GM18519 (cell line): ENCODE results near the gene CNMD.

Source experiments
- ATAC-seq: cut with Tn5 transposase; IDR thresholded peaks from one replicate; pipeline ENCODE4 v1.9.1; 2021; ENCODE audit warnings: mild to moderate bottlenecking, moderate library complexity; ENCODE audit not compliant: unreplicated experiment, low FRiP score

Gene CNMD

DNA sequence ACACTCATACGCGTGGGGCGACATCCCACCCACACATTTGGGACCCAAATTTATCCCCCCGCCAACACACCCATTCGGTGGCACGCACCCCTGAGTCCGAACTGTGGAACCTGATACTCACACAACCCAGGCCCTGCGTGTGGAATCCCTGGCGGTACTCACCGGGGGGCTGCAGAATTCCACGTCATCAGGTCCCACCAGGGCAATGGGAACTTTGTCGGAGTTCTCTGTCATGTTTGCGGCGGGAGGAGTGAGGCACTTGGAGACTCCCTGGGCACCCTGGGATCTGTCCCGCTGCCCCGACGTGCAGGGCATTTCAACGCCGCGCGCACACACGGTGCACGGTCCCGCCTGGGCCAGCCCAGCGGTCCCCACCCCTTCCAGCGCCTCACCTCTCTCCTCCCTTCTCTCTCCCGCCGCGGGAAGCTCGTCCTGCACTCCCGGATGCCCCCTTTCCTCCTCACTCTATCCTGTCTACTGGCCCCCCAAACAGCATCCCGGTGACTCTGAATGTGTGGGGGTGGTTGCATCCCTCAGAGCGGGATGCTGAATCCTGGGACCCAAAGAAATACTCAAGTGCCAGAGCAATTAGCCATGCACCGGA, at the start of gene CNMD:
Gene CNMD, minus strand, starts transcription at position 353 of the 604 bp plus-strand sequence. Its CDS starts 119 bp downstream, at position 234.
- ATAC-seq = no peak

DNA sequence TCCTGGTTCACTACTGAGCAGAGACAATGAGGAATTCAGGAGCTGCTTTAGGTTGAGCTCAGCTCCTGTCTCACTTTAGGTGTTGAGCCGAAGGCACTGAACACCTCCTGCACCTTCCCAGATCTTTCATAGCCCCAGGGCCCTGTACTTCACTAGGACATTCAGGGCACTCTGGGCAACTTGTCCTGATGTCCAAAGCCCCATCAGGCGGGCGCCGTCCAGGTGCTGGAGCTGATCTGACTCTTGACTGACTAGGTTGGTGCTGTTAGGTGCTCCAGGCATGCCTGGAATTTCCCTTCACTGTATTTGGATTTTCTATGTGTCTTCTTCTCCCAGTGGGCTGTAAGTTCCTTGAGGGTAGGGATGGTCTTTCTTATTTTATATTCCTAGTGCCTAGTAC, 48.4 kb upstream of the CNMD start:
- no peak for ATAC-seq

DNA sequence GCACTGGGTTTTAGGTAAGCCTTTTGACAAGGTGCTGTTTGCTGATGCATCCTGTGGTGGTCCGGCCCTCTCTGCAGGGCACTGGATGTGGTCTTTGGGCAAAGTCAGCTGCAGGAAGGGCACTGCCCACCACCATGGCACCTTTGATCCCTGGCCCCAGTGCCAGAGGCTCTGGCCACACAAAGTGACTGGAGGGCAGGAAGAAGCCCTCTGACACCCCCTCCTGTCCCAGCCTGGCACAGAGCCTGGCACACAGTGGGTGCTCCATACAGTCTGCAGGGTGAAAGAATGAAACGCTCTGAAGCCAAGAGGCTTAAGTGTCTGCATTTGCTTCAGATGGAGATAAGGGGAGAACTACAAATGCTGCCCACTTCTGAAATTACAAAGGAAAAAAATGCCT, 47.6 kb upstream of the CNMD start:
- no peak for ATAC-seq

DNA sequence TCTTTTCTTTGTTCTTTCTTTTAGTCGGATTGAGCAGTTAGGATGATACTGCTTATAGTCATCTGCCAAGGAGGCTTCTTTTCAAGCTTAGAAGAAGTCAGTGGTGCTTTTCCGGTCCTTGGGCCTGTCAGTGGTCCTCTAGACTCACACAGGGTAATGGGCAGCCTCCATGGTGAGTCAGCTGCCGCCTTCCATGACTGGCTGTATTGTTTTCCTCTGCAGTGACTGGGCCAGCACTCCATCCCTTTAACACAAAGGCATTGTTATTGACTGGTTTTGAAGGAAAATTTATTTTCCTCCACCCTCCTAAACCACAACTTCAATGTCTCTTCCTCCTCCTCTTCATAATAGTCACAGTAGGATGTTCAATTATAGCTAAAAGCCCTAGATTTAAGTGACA, 47.1 kb upstream of the CNMD start:
- no peak for ATAC-seq

DNA sequence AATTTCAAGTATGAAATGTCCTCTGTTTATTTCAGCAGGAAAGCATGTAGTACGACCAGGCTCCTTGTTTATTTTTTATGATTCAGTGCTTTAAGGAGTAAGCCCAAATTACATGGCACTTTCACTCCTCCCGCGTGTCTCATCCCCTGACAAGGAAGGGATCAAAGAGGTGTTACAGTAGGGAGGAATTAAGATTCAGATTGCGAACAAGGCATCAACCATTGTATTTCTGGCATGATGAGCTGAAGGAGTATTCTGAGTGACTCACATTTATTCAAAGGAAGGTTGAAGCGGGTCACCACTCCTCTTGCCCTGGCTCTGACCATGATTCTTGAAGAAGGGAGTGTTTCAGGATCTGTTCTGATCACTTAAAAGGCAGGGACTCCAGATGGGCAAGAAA, 46.1 kb upstream of the CNMD start:
- ATAC-seq = no peak

DNA sequence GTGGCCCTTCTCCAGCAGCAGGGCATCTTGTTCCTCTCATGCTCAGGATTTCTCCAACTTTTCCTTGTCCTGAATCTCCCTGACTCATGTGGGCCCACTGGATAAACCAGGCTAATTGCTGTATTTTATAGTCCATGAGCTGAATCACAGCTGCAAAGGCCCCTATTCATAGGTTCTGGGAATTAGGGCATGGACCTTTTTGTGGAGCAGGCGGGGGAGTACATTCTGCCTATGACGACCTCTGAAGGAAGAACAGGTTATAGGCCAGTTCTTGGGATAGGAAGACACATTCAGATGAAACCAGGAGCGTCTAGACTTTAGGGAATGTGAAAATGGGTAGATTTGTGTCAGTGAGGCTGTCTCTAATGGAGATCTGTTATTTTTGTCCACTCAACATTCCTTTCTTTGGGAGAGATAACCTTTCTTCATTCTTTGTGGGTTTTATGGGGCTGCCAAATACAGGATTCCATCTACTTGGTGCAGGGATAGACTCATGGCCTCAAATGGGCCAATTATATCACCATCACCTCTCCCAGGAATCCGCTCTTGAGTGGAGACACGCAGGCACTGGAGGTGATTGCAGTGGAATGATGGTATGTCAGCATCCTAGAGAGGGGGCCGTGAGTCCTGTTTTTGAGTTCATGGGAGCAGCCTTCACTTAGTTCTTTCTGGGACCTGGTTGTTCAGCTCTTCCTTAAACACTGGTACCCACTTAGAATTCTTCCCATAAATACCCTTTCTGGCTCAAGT, 45.1 kb upstream of the CNMD start:
- no peak for ATAC-seq

DNA sequence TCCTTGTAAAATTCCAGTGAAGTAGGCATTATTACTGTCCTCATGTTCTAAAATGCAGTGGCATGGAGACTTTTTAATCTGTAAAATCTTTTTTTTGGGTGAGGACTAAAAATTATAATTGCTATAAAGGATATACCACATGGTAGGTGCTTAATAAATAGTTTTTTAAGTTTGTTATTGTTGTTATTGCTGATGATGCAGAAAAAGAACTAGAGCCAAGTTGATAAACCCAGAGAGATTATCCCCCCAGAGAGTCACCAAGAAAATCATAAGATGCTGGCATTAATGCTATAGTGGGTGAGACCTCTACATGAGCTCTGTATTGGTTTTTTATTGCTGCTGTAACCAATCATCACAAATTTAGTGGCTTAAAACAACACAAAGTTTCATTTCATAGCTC, 44.3 kb upstream of the CNMD start:
- no peak for ATAC-seq

DNA sequence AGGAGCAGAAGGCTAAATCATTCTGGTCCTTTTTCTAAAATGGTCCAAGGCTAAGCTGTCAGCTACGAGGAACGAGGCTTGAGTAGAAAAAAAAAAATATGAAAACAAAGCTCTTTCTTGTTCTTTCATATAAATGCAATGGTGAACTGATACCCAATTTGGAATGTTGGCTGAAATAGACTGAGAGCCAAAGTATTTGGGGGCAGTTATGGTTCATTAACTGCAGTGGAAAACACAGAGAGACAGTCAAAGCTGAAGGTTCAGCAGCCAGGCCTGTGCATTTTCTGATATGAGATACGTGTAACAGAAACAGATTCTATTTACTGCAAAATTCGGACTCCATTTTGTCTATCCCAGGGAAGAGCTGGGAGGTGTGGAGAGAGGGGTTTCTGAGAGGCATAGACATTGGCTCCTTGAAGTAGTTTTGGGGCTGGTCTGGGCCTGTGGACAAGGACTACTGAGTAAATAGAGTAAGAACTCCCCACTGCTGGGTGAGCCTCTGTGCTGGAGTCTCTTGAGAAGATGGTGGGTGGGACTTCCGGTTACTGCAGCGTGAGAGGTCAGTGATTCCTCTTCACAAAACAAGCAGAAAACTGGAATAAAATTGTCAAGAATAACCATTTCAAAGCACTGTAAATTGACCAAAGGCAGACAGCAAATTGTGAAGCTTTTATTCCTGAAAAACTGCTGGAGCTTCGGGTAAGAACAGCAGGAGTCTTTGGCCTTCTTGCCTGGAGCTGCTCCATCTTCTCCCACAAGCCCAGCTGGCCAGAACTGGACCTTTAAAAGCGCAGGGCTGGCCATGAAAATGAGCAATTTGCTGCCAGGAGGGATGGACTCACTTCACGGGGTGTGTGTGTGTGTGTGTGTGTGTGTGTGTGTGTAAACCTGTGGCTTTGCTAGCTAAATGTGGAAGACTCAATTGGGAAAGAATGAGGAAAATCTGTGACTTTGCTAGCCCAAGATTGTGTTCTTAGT, 43.1 kb upstream of the CNMD start:
- ATAC-seq = no peak

DNA sequence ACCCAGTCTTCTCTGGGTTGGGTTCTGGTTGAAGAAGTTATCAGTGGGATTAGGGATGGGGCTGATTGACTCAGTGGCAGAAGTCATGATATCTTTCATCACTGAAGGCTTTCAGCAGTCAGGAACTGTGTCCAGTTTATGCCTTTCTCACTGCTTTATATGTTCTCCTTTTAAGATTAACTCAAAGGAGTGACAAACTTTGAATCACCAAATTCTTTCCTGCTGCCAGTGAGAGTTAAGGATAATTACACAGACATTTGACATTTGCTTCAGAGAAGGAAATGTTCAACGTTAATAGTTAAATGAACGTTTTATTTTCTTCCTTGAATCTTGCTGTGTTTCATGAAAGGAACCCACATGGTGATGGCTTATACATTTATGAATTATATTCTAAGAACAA, 41.0 kb upstream of the CNMD start:
- no peak for ATAC-seq

DNA sequence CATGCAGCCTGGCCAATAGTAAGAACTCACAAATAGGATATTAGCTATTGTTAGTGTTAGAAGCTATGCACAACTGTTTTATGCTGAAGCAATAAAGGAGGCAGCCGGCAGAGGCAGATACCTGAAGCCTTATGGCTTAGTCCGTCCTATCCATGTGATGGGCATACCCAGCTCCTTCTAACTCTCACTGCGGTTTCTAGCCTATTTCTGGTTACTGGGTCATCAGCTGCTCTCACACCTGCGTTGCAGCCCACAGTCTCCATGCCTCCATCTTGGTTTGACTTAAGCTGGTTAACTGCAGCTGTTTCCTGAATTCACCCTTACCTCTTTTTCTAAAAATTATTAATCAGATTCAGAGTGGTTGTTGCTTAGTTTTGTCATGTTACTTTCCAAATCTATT, 40.5 kb upstream of the CNMD start:
- ATAC-seq = no peak

DNA sequence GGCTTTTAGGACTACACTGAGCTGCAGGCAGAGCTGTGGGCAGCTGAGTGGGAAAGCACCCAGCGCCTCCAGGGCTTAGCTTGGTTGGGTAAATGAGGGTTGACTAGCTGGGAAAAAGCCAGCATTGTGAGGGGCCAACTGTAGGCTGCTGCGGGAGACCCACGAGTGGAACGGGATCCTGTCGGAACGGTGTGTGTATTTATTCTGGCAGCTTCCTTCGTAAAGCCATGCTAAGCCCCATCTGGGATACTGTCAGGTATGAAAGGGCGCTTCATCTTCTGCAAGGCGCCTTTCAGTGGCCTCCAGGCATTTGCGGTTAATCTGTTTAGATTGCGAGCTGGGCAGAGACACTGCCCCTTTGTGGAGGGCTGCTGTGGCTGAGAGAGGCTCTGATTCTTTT, 39.5 kb upstream of the CNMD start:
- ATAC-seq = no peak

DNA sequence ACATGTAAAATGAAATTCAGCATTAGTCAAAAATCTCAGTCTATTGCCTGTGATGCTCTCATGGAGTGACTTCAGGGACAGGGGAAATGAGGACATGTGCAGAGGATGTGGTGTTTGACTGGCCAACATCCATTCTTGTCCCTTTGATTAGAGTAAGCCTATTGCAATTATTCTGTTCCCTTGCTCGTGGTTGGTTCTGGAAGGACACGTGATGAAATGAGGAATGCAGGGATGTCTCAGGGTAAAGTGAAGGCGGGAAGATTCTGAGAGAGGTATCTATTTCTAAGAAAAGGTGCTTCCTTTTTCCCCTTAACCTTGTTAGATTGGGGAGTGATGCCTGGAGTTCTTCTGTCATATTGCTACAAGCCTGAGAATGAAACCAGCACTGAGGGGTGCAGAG, 37.1 kb upstream of the CNMD start:
- no peak for ATAC-seq

DNA sequence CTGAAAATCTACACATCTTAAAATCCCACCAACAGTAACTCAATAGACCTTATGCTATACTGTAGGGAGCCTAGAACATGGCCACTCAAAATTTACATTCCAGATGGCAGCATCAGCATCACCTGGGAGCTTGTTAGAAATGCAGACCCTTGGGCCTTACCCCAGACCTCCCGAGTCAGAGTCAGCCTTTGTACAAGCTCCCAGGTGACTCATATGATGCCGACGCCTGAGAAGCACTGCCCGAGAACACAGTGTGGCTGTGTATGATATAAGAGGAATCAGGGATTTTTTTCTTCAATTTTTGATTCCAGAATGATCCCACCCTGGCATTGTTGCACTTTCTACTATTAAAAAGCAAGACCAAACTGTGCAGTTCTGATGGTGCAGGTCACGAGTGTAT, 35.9 kb upstream of the CNMD start:
- ATAC-seq = no peak

DNA sequence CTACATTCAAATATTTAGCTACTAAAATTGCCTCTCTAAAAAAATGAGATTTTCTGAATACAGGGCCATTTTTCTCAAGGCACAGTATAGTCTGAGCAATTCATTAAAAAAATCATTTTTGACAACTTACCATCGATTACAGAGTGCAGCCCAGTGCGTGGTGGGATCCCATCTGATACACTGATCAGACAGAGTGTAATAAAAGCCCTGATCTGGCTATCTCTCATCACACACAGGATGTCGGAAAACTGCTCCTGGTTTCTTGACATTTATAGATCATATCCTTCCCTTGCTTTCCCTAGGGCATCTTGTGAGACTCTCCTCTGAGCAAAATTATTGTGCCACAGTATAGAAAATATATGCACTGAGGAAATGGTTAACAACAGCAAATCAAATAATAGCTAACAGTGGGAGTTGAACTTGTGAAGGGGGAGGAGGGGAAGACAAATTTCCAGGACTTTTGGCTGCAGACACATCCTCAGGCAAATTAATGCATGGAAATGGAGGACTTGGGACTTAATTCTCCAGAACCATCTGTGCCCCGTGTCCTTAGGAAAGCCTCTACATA, 28.4 kb upstream of the CNMD start:
- ATAC-seq = no peak

DNA sequence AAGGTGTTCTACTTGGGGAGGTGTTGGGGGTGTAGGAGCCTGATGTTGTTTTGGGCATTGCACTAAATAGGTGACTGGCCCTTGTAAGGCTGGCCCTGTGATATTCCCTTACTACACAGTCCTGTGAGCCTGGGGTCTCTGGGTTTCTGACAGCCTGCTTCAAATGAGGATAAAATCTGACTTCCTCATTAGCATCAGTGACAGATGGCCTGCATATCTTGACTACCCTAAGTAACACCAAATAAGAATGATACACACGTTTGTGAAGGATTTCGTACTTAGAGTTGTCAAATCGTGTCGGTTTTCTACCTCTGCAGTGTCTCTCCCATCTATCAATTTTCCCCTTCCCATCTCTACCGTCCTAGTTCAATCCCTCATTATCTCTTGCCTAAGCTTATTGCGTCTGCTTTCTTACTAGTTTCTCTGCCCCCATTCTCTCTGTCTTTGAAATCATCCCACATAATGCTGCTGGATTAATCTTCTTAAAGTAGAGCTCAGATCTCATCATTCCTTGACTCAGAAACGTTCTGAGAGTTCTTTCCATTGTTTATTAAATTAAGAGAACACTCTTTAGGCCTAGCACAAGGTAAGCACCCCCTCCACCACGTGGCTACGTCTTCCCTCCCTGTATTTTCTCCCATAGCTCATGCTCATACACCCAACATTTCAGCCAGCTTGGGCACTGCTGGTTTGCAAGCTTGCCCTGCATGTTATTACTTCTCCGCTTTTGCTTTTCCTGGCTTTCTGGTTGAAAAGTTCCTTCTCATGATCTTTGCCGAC, 26.2 kb upstream of the CNMD start:
- no peak for ATAC-seq

DNA sequence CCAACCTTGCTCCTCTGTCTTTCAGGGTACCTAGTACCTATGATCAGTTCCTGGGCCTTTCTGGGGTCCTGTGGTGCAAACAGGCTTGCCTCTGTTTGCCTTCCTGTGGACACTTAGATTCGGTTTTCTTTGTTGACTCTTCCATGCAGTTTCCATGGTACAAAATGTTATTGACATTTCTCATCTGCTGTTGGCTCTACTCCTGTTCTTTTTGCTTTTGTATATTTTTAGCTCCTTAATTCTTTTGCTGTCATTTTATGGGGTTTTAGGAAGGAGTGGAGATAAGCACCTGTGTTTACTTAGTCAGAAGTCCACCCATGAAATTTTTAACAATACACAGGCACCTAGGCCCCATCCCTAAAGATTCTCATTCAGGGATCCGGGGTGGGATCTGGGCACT, 20.5 kb upstream of the CNMD start:
- no peak for ATAC-seq

DNA sequence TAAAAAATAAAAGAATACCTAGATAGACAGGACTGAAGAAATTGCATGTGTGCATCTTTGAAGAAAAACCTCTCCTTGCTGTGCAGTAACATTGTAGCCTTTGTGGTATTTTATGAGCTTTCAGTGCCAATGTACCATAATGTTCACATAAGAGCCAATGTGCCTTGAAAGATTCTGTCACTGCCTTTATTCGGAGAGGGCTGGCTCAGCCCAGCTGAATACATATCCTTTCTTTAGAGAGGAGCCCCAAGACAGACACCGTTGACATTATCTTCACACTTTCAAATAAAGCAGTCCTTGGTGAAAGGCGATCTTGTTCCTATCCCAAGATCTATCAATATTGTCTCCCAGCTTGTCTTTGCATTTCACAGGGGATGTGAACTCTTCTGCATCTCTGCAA, 18.5 kb upstream of the CNMD start:
- no peak for ATAC-seq

DNA sequence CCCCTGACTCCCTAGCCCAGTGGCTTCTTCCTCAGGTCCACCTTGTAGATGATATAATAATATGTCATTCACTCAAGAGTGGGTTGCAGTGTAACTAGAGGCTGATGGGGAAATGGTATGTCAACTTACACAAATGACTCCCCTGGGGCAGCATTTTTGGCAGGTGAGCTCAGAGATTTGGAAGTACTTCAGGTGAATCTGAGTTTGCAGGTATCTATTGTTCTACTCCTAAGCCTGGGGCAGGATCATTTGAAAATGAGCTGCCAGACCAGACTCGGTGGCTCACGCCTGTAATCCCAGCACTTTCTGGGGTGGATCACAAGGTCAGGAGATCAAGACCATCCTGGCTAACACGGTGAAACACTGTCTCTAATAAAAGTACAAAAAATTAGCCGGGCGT, 11.6 kb upstream of the CNMD start:
- no peak for ATAC-seq

DNA sequence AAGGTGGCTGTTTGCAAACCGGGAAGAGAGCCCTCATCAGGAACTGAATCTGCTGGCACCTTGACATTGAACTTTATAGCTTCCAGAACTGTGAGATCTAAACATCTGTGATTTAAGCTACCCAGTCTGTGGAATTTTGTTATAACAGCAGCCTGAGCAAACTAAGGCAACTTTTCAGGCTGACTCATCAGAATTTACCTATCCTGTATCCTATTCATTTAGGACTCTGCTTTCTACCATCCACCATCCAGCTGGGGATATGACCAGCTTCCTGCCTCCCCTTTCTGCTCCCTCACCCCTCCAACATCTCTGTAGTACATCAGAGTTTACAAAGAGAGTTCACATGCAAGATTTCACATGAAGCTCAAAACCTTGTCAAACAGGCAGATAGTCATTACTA, 11.1 kb upstream of the CNMD start:
- no peak for ATAC-seq

DNA sequence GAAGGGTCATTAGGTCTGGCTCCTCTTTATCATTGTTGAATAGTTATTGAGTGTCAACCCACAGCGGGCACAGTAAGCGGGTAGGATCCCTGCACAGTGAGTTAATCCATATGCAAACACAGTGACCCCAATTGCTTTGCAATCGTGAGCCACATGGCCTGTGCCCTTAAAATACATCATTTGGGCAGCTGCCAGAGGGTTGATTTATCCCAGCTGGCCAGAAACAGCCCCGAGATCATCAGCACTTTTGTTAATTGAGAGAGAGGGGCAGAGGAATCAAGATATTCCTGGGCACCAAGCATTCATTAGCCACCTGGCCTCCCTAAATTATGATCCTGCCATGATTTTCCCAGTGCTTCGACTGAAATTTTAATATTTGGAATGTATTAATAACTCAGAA, 9.8 kb upstream of the CNMD start:
- no peak for ATAC-seq
